SKM-1 treated with dmso at 0.1 percent for 144 hours (cell line): ENCODE measurements around the gene COL8A2.

Experiments used
- DNase-seq: peaks from one replicate; lab custom pipeline; 2025; ENCODE audit not compliant: unreplicated experiment; lab: John Stamatoyannopoulos, UW

The COL8A2 gene

GRCh38 chr1:36092166-36092797 lies 32.7 kb downstream of the COL8A2 start:
- DNase-seq = peak; percentile 63

GRCh38 chr1:36091698-36092097 lies 33.3 kb downstream of the COL8A2 start:
- DNase-seq = no peak

- no peak for DNase-seq
Observed at GRCh38 chr1:36091141-36091540, 33.9 kb downstream of the COL8A2 start.

DNA sequence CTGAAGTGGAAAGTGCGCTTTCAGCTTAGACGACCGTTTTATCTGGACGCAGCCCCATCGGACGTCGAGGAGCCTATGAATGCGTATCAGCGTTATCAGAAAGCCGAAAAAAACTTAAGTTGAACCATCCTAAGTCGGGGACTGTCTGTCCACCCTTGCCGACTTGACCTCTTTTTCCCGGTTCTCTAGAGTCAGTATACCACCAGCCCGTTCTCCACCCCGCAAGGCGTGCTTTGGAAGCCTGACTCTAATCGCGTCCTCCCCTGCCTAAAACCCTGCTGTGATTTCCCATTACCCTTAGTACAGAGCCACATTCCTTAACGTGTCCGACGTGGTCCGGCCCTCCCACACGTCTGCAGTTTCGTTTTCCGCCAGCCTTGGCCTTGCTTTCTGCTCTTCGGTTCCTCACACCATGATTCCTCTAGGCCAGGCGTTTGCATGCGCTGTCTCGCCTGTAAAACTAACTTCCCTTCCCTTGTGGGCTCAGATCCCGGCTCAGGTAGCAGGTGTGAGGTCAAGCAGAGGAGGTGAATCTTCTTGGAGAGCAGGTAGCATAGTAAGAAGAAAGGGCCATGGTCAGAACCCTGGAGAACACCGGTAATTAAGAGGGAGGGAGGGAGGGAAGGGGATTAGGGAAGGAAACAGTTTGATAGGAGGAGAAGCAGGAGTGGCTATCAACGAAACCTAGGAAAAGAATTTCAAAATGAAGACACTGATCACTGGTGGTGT lies 35.5 kb downstream of the COL8A2 start:
- DNase-seq = no peak

DNA sequence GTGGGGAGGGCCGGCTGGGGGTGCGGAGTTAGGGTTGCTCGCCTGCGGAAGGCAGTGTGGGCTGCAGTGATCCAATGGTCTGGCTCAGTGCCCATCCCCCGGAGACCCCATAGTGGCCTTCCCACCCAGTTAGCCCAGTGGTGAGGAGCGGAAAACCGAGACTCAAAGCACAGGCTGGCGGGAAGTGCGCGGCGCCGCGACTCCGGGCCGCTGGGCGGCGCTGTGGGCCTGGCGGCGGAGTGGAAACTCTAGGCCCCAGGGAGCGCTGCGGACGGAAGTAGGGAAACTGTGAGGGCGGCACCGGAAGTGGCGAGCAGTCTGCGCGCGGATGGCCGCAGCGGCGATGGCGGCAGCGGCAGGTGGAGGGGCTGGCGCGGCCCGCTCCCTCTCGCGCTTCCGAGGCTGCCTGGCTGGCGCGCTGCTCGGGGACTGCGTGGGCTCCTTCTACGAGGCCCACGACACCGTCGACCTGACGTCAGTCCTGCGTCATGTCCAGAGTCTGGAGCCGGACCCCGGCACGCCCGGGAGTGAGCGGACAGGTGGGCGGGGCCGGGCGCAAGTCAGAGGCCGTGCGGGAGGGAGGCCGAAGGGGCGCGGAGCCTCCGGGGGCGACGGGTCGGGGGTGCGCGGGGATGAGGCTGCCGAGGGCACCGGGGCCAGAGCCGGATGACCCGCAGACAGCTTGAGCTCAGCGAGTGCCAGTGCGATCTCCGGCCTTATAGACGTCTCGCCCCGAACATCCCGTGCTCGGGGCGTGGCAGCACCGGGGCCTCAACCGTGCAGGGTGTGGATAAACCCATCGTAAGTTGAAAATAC lies 36.2 kb downstream of the COL8A2 start, which contains the start of gene ADPRS:
Gene ADPRS (plus strand): TSS at position 316 of the 816 bp plus-strand sequence. CDS start 13 bp downstream, at position 329.
- peak; percentile 88 for DNase-seq

GRCh38 chr1:36088265-36088576 lies 36.8 kb downstream of the COL8A2 start:
- no peak for DNase-seq

DNA sequence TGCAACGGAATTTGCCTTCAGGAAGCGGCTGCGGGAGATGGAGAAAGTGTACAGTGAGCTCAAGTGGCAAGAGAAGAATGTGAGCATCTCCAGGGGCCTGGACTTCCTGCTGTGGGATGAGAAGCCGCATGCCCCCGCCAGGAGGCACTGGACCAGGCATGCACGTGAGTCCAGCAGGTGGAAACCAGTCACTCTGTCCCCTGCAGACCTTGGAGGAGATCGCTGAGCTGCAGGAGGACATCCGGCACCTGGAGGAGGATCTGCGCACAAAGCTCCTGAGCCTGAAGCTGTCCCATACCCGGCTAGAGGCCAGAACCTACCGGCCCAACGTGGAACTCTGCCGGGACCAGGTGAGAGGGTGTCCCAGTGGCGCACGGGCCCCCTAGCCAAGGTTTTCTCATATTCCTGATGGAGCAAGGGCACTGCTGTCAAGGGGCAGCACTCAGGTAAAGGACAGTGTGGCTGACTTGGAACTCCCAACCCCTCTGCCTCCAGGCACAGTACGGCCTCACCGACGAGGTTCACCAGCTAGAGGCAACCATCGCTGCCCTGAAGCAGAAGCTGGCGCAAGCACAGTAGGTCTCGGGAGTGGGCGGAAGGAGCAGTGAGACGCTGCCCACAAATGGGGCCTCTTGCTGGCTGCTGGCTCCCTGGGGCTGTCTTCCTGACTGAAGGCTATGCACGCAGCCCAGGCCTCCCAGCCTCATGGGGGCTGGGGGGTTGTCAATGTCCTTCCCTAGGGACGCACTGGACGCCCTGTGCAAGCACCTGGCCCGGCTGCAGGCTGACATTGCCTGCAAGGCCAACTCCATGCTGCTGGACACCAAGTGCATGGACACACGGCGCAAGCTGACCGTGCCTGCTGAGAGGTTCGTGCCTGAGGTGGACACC lies 37.5 kb downstream of the COL8A2 start:
- DNase-seq = no peak

GRCh38 chr1:36086529-36087232 lies 38.3 kb downstream of the COL8A2 start:
- no peak for DNase-seq

DNA sequence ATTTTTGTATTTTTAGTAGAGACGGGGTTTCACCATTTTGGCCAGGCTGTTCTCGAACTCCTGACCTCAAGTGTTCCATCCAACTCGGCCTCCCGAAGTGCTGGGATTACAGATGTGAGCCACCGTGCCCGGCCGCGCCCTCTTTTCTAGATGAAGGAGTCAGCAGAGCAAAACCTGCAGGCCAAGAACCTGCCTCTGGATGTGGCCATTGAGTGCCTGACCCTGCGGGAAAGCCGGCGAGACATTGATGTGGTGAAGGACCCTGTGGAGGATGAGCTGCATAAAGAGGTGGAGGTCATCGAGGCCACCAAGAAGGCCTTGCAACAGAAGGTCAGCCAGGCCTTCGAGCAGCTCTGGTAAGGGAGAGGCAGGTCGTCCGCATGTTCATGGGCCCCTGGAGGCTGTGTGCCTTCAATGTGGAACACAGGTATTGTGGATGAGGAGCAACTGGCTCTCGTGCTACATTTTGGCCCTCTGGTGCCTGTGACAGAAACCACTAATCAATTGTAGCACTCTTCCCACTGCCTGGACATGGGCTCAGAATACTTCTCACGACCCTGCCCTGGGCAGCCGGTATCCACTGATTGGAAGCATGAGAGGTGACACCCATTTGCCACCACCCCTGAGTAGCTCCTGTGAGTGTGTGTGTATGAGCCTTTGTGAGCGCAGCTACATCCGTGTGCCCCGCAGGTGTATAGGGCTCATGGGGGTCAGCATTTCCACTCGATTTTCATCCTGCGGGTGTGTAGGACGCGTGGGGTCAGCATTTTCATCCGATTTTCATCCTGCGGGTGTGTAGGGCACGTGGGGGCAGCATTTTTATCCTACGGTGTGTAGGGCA lies 39.1 kb downstream of the COL8A2 start:
- DNase-seq = no peak

DNA sequence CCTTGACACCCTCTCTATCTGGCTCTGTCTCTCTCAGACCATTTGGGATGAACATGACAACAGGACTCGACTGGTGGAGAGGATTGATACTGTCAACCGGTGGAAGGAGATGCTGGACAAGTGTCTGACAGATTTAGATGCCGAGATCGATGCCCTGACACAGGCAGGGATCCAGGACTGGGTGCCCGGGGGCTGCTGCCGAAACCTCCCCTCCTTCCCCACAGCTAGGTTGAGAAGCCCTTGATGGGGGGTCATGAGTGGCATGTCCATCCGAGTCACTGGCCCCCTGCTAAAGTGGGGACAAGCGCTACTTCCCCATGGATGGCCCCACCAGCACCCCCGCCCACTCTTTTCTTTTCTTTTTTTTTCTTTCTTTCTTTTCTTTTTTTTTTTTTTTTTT lies 39.9 kb downstream of the COL8A2 start:
- no peak for DNase-seq

- no peak for DNase-seq
Observed at GRCh38 chr1:36084497-36085115, 40.4 kb downstream of the COL8A2 start.

GRCh38 chr1:36083635-36084496 lies 41.2 kb downstream of the COL8A2 start, which contains the start of gene TEKT2:
TEKT2 (plus strand) TSS chr1:36084094; CDS start chr1:36084922, 828 bp downstream.
- no peak for DNase-seq

DNA sequence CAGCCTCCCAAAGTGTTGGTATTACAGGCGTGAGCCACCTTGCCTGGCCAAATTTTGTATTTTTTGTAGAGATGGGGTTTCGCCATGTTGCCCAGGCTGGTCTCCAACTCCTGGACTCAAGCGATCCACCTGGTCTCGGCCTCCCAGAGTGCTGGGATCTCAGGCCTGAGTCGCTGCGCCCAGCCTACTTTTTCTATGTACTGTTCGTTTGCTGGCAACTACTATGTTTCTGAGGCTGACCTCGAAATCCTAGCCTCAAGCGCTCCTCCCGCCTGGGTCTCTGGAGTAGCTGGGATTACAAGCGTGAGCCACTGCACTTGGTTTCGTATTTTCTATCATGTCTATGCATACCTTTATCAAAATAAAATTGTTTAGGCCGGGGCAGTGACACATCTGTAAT lies 41.8 kb downstream of the COL8A2 start:
- no peak for DNase-seq

DNA sequence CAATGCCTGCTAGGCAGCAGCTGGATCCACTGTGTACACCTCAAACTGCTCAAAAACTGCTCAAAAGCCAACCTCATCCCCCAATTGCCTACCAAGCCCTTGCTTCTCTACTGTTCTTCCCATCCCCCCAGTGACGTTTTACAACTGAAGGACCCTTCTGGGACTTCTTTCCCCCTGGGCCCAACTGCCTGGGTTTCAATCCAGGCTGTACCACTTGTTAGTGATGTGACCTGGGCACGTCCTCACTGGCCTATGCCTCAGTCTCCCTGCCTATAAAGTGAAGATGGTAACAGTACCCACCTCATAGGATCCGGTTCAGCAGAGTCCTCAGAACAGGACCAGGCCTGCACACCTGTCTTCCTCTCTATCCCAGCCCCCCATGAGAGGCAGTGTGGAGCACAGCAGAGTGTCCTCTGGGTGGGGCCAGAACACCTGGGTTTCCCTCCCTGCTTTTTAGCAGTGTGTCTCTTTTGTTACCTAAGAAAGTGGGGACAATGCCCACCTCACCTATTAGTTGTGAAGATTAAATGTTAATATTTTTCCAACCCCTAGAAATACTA lies 43.0 kb downstream of the COL8A2 start:
- no peak for DNase-seq

- no peak for DNase-seq
Observed at GRCh38 chr1:36080801-36081200, 44.2 kb downstream of the COL8A2 start.

DNA sequence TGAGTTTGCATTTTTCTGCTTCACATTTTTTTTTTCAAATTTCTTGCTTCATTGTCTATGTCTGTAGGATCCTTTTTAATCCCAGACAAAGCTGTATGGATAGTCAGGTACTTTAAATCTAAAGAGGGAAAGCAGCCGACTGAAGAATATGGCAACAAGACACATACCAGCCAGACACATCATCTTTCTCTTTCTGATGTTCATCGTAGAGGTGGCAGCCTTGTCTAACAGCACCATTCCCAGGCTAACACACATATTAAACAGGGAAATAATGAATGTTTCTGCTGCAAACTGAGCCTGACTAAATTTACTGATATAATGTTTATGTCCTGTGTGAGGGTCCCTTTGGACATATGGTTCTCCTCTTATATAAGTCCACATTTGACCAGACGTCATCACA lies 44.8 kb downstream of the COL8A2 start:
- no peak for DNase-seq

GRCh38 chr1:36076979-36077573 lies 47.9 kb downstream of the COL8A2 start:
- DNase-seq = no peak
